Neuronal stem cell (in vitro differentiated cells): ENCODE data around the gene CACNA1C.
A peak's percentile ranks its signal among the peaks of the same experiment; 100 is the strongest.

ENCODE experiments used
- DNase-seq: peaks from one replicate; pipeline ENCODE4 v3.0.0-alpha.2; 2013; ENCODE audit warnings: low spot score
- H2AFZ ChIP-seq: one replicate; pipeline ENCODE4 v1.6.1; 2013; ENCODE audit warnings: mild to moderate bottlenecking, low read length, inconsistent platforms
- H2AK5ac ChIP-seq: 2 replicates; pipeline ENCODE4 v1.6.1; 2013; ENCODE audit warnings: low read depth, mild to moderate bottlenecking, inconsistent platforms, low read length, moderate library complexity, mixed read lengths
- H2BK120ac ChIP-seq: 2 replicates; pipeline ENCODE4 v1.6.1; 2013; ENCODE audit warnings: low read depth, mild to moderate bottlenecking, inconsistent platforms, low read length, moderate library complexity, mixed read lengths
- H2BK12ac ChIP-seq: one replicate; pipeline ENCODE4 v1.6.1; 2013; ENCODE audit warnings: low read length, inconsistent platforms
- H2BK15ac ChIP-seq: 2 replicates; pipeline ENCODE4 v1.6.1; 2013; ENCODE audit warnings: mild to moderate bottlenecking, low read length, inconsistent platforms, mixed read lengths
- H2BK5ac ChIP-seq: one replicate; pipeline ENCODE4 v1.6.1; 2013; ENCODE audit warnings: inconsistent platforms, mild to moderate bottlenecking, low read length, moderate library complexity
- H3K14ac ChIP-seq: one replicate; pipeline ENCODE4 v1.6.1; 2013; ENCODE audit warnings: low read length, inconsistent platforms
- H3K18ac ChIP-seq: 2 replicates; pipeline ENCODE4 v1.6.1; 2013; ENCODE audit warnings: low read length, inconsistent platforms
- H3K23ac ChIP-seq: 2 replicates; pipeline ENCODE4 v1.6.1; 2013; ENCODE audit warnings: low read depth, mild to moderate bottlenecking, mixed read lengths, low read length, inconsistent platforms; ENCODE audit not compliant: poor library complexity
- H3K27ac ChIP-seq: replicated peaks from 3 replicates; pipeline ENCODE4 v1.5.1; 2013; ENCODE audit warnings: low read length, inconsistent platforms
- H3K27me3 ChIP-seq, 3 experiments: 2 replicates each; pipeline ENCODE4 v1.6.1; 2013; ENCODE audit warnings: low read length in 3 of 3, mild to moderate bottlenecking in 2 of 3, inconsistent platforms in 1 of 3, low read depth in 1 of 3, mixed read lengths in 1 of 3, moderate library complexity in 1 of 3; ENCODE audit not compliant: control insufficient read depth in 3 of 3, insufficient read depth in 3 of 3
- H3K36me3 ChIP-seq, 2 donors: replicated peaks in 1 of 2; 2 replicates each; pipeline ENCODE4 v1.6.1; 2013; ENCODE audit warnings: low read length in 2 of 2; ENCODE audit not compliant: control insufficient read depth in 2 of 2, insufficient read depth in 2 of 2
- H3K4ac ChIP-seq: 2 replicates; pipeline ENCODE4 v1.6.1; 2013; ENCODE audit warnings: inconsistent platforms, mild to moderate bottlenecking, low read length, moderate library complexity
- H3K4me1 ChIP-seq, 2 donors: 1 replicate in 1 of 2; 2 replicates in 1 of 2; pipeline ENCODE4 v1.6.1; 2013; ENCODE audit warnings: low read length in 2 of 2, low read depth in 1 of 2; ENCODE audit not compliant: control insufficient read depth in 2 of 2, insufficient read depth in 1 of 2
- H3K4me2 ChIP-seq: one replicate; pipeline ENCODE4 v1.6.1; 2013; ENCODE audit warnings: mild to moderate bottlenecking, low read length, inconsistent platforms; ENCODE audit not compliant: insufficient read depth, poor library complexity, severe bottlenecking
- H3K4me3 ChIP-seq, 2 donors: 2 replicates each; pipeline ENCODE4 v1.5.1; 2013; ENCODE audit warnings: low read length in 2 of 2, mild to moderate bottlenecking in 2 of 2, inconsistent platforms in 1 of 2, moderate library complexity in 1 of 2
- H3K79me1 ChIP-seq: one replicate; pipeline ENCODE4 v1.6.1; 2013; ENCODE audit warnings: low read depth, mild to moderate bottlenecking, inconsistent platforms, low read length, moderate library complexity
- H3K9ac ChIP-seq: one replicate; pipeline ENCODE4 v1.6.1; 2013; ENCODE audit warnings: mild to moderate bottlenecking, low read depth, low read length, inconsistent platforms; ENCODE audit not compliant: poor library complexity
- H3K9me3 ChIP-seq, 2 donors: replicated peaks in 1 of 2; 2 replicates each; pipeline versions ENCODE3 to v1.6.1; 2013; ENCODE audit warnings: low read length in 2 of 2, mild to moderate bottlenecking in 2 of 2, inconsistent platforms in 1 of 2, low read depth in 1 of 2, mixed read lengths in 1 of 2, moderate library complexity in 1 of 2; ENCODE audit not compliant: control insufficient read depth in 2 of 2, insufficient read depth in 1 of 2
- H4K8ac ChIP-seq: one replicate; pipeline ENCODE4 v1.6.1; 2013; ENCODE audit warnings: low read depth, mild to moderate bottlenecking, inconsistent platforms, low read length, moderate library complexity
- H4K91ac ChIP-seq: one replicate; pipeline ENCODE4 v1.6.1; 2013; ENCODE audit warnings: low read length, low read depth, mild to moderate bottlenecking, inconsistent platforms; ENCODE audit not compliant: poor library complexity
- WGBS, 2 donors: extraction: QIAGEN DNeasy Blood & Tissue Kit; methylation state at CpG; one replicate each; pipeline ENCODE4 v1.1.7; 2013; ENCODE audit warnings: missing lambda C conversion rate in 2 of 2, mixed read lengths in 1 of 2; ENCODE audit not compliant: insufficient read length in 2 of 2, insufficient replicate concordance in 1 of 2; ENCODE audit errors: extremely low coverage in 2 of 2; 5-methylcytosine and 5-hydroxymethylcytosine counted together

CACNA1C gene

GRCh38 chr12:2195085-2195484, 142.3 kb downstream of the CACNA1C start:
- Histone ChIP-seq H3K9ac (no peak overlapping the region), H3K4ac (no peak overlapping the region), H4K91ac (no peak overlapping the region), H2BK120ac (no peak overlapping the region), H3K4me1 (peaks cover 2 to 24% of the 10 kb centered on the region in 2 donors), H3K36me3 (peaks cover 0 to 6% of the 10 kb centered on the region in 2 donors), H3K79me1 (peaks cover 4% of the 10 kb centered on the region), H3K18ac (no peak overlapping the region), H2BK12ac (no peak overlapping the region), H2BK5ac (no peak overlapping the region), H3K4me2 (no peak overlapping the region), H3K27ac (no peak overlapping the region), H3K27me3 (peaks cover 0 to 27% (median 4%) of the 10 kb centered on the region in 3 experiments), H3K4me3 (no peak overlapping the region), H3K14ac (no peak overlapping the region), H3K9me3 (peaks cover 0 to 5% of the 10 kb centered on the region in 2 donors), H3K23ac (no peak overlapping the region), H4K8ac (no peak overlapping the region), H2BK15ac (no peak overlapping the region), H2AK5ac (no peak overlapping the region), H2AFZ (no peak overlapping the region)
- no peak for DNase-seq
- WGBS, 2 donors, result no CpG with 5 or more reads among the region's 5 CpGs

- Histone ChIP-seq H3K27me3 (peaks cover 0 to 27% (median 0%) of the 10 kb centered on the region in 3 experiments), H2BK120ac (no peak overlapping the region), H3K9ac (no peak overlapping the region), H2BK15ac (no peak overlapping the region), H3K9me3 (peaks cover 0 to 1% of the 10 kb centered on the region in 2 donors), H3K36me3 (no peaks in the 10 kb centered on the region), H3K14ac (no peak overlapping the region), H4K91ac (no peak overlapping the region), H3K18ac (peak overlapping the region; percentile 20), H3K4me3 (no peak overlapping the region), H2BK12ac (no peak overlapping the region), H3K23ac (no peak overlapping the region), H4K8ac (no peak overlapping the region), H3K79me1 (no peaks in the 10 kb centered on the region), H2BK5ac (no peak overlapping the region), H3K4me1 (peaks cover 2 to 14% of the 10 kb centered on the region in 2 donors), H3K27ac (no peak overlapping the region), H3K4me2 (peak overlapping the region; percentile 21), H2AFZ (peak overlapping the region; percentile 66), H2AK5ac (no peak overlapping the region), H3K4ac (no peak overlapping the region)
- DNase-seq, result peak; percentile 33
- WGBS, 2 donors, result no CpG with 5 or more reads among the region's 18 CpGs
Observed at GRCh38 chr12:2198005-2198501, 145.3 kb downstream of the CACNA1C start.

GRCh38 chr12:2198542-2198941, 145.8 kb downstream of the CACNA1C start:
- H3K79me1 ChIP-seq, result no peaks in the 10 kb centered on the region
- no peak overlapping the region for H2AFZ ChIP-seq
- no peak overlapping the region for H2BK12ac ChIP-seq
- no peak for DNase-seq
- no CpG with 5 or more reads among the region's 5 CpGs for WGBS, 2 donors
- H3K18ac ChIP-seq, result no peak overlapping the region
- H3K9ac ChIP-seq, result no peak overlapping the region
- H2BK15ac ChIP-seq, result no peak overlapping the region
- H3K14ac ChIP-seq, result no peak overlapping the region
- H3K4me3 ChIP-seq, result no peak overlapping the region
- no peak overlapping the region for H2BK120ac ChIP-seq
- H3K4me2 ChIP-seq, result no peak overlapping the region
- H3K27me3 ChIP-seq, result peaks cover 0 to 27% (median 0%) of the 10 kb centered on the region in 3 experiments
- peaks cover 2 to 14% of the 10 kb centered on the region in 2 donors for H3K4me1 ChIP-seq
- no peak overlapping the region for H2BK5ac ChIP-seq
- no peaks in the 10 kb centered on the region for H3K36me3 ChIP-seq
- no peak overlapping the region for H4K8ac ChIP-seq
- no peak overlapping the region for H3K4ac ChIP-seq
- H4K91ac ChIP-seq, result no peak overlapping the region
- H3K9me3 ChIP-seq, result peaks cover 0 to 6% of the 10 kb centered on the region in 2 donors
- H3K23ac ChIP-seq, result no peak overlapping the region
- H3K27ac ChIP-seq, result no peak overlapping the region
- no peak overlapping the region for H2AK5ac ChIP-seq

- WGBS, 2 donors, result no CpG with 5 or more reads among the region's 7 CpGs
- no peak overlapping the region for H3K23ac ChIP-seq
Observed at GRCh38 chr12:2205996-2206395, 153.2 kb downstream of the CACNA1C start.

More at GRCh38 chr12:2205996-2206395, 153.2 kb downstream of the CACNA1C start:
- Histone ChIP-seq H4K91ac (no peak overlapping the region), H3K18ac (no peak overlapping the region), H3K27ac (no peak overlapping the region), H2BK120ac (no peak overlapping the region), H2AK5ac (no peak overlapping the region), H4K8ac (no peak overlapping the region), H3K9me3 (peaks cover 0 to 7% of the 10 kb centered on the region in 2 donors), H3K4me1 (peaks cover 0 to 4% of the 10 kb centered on the region in 2 donors), H2BK15ac (no peak overlapping the region), H2AFZ (no peak overlapping the region), H2BK12ac (no peak overlapping the region), H2BK5ac (no peak overlapping the region), H3K9ac (no peak overlapping the region), H3K4me3 (no peak overlapping the region), H3K27me3 (peaks cover 0 to 3% (median 0%) of the 10 kb centered on the region in 3 experiments), H3K4me2 (no peak overlapping the region), H3K4ac (no peak overlapping the region), H3K79me1 (no peaks in the 10 kb centered on the region), H3K14ac (no peak overlapping the region), H3K36me3 (no peaks in the 10 kb centered on the region)
- DNase-seq, result no peak
